Activated naive CD4-positive, alpha-beta T cell treated with anti-CD3 and anti-CD28 coated beads, Interleukin-2, amount 50 U/mL, for 72 hours (primary cell): ENCODE measurements around the gene ZBTB16. TPM values are rescaled to one million over a fixed set of nuclear protein-coding genes. Genes with fewer than 3 reads are reported as not detected.
A peak's percentile ranks its signal among the peaks of the same experiment; 100 is the strongest.

Experiments
- ATAC-seq, 2 donors: fragments of 150-1000 bp; cut with Tn5 transposase; 2 replicates each; pipeline ENCODE4 v1.10.0; 2021; ENCODE audit warnings: mild to moderate bottlenecking in 2 of 2, moderate library complexity in 2 of 2
- DNase-seq, 2 donors: peaks; one replicate each; pipeline ENCODE4 v3.0.0; 2021 to 2022; ENCODE audit warnings: low spot score in 2 of 2
- H3K27ac Mint-ChIP-seq, 2 donors: one replicate each; pipeline ENCODE4 v1.8.0; 2022; ENCODE audit warnings: mild to moderate bottlenecking in 2 of 2, mixed read lengths in 2 of 2
- H3K36me3 Mint-ChIP-seq, 2 donors: one replicate each; pipeline ENCODE4 v1.8.0; 2022; ENCODE audit warnings: mixed read lengths in 2 of 2
- H3K9me3 Mint-ChIP-seq, 2 donors: one replicate each; pipeline ENCODE4 v1.8.0; 2022; ENCODE audit warnings: mixed read lengths in 2 of 2
- total RNA-seq, 2 donors: library from RNA; stranded (reverse); gene quantifications; one replicate each; pipeline ENCODE4 v1.2.3, GENCODE V29; 2022

Gene ZBTB16
- total RNA-seq, 2 donors from 2014 or later, result 0.99 to 3.1 TPM

GRCh38 chr11:114196997-114197703 lies 137.6 kb downstream of the ZBTB16 start:
- DNase-seq (no peak), ATAC-seq (no peak)
- H3K36me3 Mint-ChIP-seq, result no peaks in the 10 kb centered on the region
- H3K9me3 Mint-ChIP-seq, result no peaks in the 10 kb centered on the region
- H3K27ac Mint-ChIP-seq, result no peak overlapping the region

- ATAC-seq, result no peak
- Mint-ChIP-seq H3K27ac (no peak overlapping the region), H3K9me3 (no peaks in the 10 kb centered on the region), H3K36me3 (no peaks in the 10 kb centered on the region)
- no peak for DNase-seq
These were observed 138.4 kb downstream of the ZBTB16 start for GRCh38 chr11:114197799-114198500.

- H3K36me3 Mint-ChIP-seq, result no peaks in the 10 kb centered on the region
- no peak overlapping the region for H3K27ac Mint-ChIP-seq
- no peaks in the 10 kb centered on the region for H3K9me3 Mint-ChIP-seq
- ATAC-seq, result no peak
- DNase-seq, result no peak
These were observed 139.5 kb downstream of the ZBTB16 start for GRCh38 chr11:114199051-114199450.

- Mint-ChIP-seq H3K9me3 (no peaks in the 10 kb centered on the region), H3K27ac (no peak overlapping the region), H3K36me3 (no peaks in the 10 kb centered on the region)
- no peak for DNase-seq
- no peak for ATAC-seq
These were observed 141.0 kb downstream of the ZBTB16 start for GRCh38 chr11:114200351-114201133.

- DNase-seq (no peak), ATAC-seq (no peak)
- H3K27ac Mint-ChIP-seq, result no peak overlapping the region
- H3K9me3 Mint-ChIP-seq, result no peaks in the 10 kb centered on the region
- H3K36me3 Mint-ChIP-seq, result no peaks in the 10 kb centered on the region
These were observed 141.7 kb downstream of the ZBTB16 start for GRCh38 chr11:114201219-114201618.

- DNase-seq (no peak), ATAC-seq (no peak)
- Mint-ChIP-seq H3K27ac (no peak overlapping the region), H3K36me3 (no peaks in the 10 kb centered on the region), H3K9me3 (no peaks in the 10 kb centered on the region)
These were observed 142.6 kb downstream of the ZBTB16 start for GRCh38 chr11:114202011-114202609.

GRCh38 chr11:114207096-114207495 lies 147.6 kb downstream of the ZBTB16 start:
- H3K27ac Mint-ChIP-seq, result peak overlapping the region in 1 of 2 donors; percentile 68
- ATAC-seq (no peak), DNase-seq (no peak)
- H3K36me3 Mint-ChIP-seq, result no peaks in the 10 kb centered on the region
- H3K9me3 Mint-ChIP-seq, result no peaks in the 10 kb centered on the region

GRCh38 chr11:114208377-114208776 lies 148.9 kb downstream of the ZBTB16 start:
- ATAC-seq (peak; percentile 78 to 87), DNase-seq (no peak)
- H3K36me3 Mint-ChIP-seq, result no peaks in the 10 kb centered on the region
- peak overlapping the region in 1 of 2 donors; percentile 68 for H3K27ac Mint-ChIP-seq
- H3K9me3 Mint-ChIP-seq, result no peaks in the 10 kb centered on the region

GRCh38 chr11:114209343-114209742 lies 149.8 kb downstream of the ZBTB16 start:
- DNase-seq, result no peak
- no peaks in the 10 kb centered on the region for H3K9me3 Mint-ChIP-seq
- no peak overlapping the region for H3K27ac Mint-ChIP-seq
- no peak for ATAC-seq
- no peaks in the 10 kb centered on the region for H3K36me3 Mint-ChIP-seq

GRCh38 chr11:114209904-114210303 lies 150.4 kb downstream of the ZBTB16 start:
- no peaks in the 10 kb centered on the region for H3K9me3 Mint-ChIP-seq
- ATAC-seq (no peak), DNase-seq (no peak)
- peak overlapping the region in 1 of 2 donors; percentile 50 for H3K27ac Mint-ChIP-seq
- H3K36me3 Mint-ChIP-seq, result no peaks in the 10 kb centered on the region

GRCh38 chr11:114211444-114212121 lies 152.1 kb downstream of the ZBTB16 start:
- Mint-ChIP-seq H3K9me3 (no peaks in the 10 kb centered on the region), H3K36me3 (no peaks in the 10 kb centered on the region), H3K27ac (no peak overlapping the region)
- ATAC-seq (no peak), DNase-seq (no peak)

- no peak overlapping the region for H3K27ac Mint-ChIP-seq
- H3K36me3 Mint-ChIP-seq, result no peaks in the 10 kb centered on the region
- ATAC-seq (no peak), DNase-seq (no peak)
- H3K9me3 Mint-ChIP-seq, result no peaks in the 10 kb centered on the region
These were observed 154.1 kb downstream of the ZBTB16 start for GRCh38 chr11:114213622-114214021.

GRCh38 chr11:114215428-114215827 lies 155.9 kb downstream of the ZBTB16 start:
- ATAC-seq (no peak), DNase-seq (no peak)
- Mint-ChIP-seq H3K36me3 (no peaks in the 10 kb centered on the region), H3K27ac (no peak overlapping the region), H3K9me3 (no peaks in the 10 kb centered on the region)

GRCh38 chr11:114215871-114216795 lies 156.6 kb downstream of the ZBTB16 start:
- Mint-ChIP-seq H3K36me3 (no peaks in the 10 kb centered on the region), H3K9me3 (no peaks in the 10 kb centered on the region), H3K27ac (peak overlapping the region in 1 of 2 donors; percentile 4)
- ATAC-seq (no peak), DNase-seq (no peak)

- no peak for DNase-seq
These were observed 157.3 kb downstream of the ZBTB16 start for GRCh38 chr11:114216796-114217180.

More at GRCh38 chr11:114216796-114217180, 157.3 kb downstream of the ZBTB16 start:
- peak overlapping the region in 1 of 2 donors; percentile 4 for H3K27ac Mint-ChIP-seq
- H3K36me3 Mint-ChIP-seq, result no peaks in the 10 kb centered on the region
- no peaks in the 10 kb centered on the region for H3K9me3 Mint-ChIP-seq
- ATAC-seq, result no peak
